H1 (cell line): Measurements from ENCODE around the gene S100G.

Experiments used
- CTCF ChIP-seq, 3 experiments: IDR thresholded peaks; 1 replicate in 2 of 3; 2 replicates in 1 of 3; pipeline versions ENCODE4 v1.5.1 to v1.6.1; 2011; ENCODE audit warnings: low read length in 3 of 3, mild to moderate bottlenecking in 3 of 3, inconsistent platforms in 2 of 3, low read depth in 1 of 3, moderate library complexity in 1 of 3; ENCODE audit not compliant: insufficient read depth in 1 of 3; ENCODE audit errors: control extremely low read depth in 1 of 3
- MAFK ChIP-seq: IDR thresholded peaks from 2 replicates; pipeline ENCODE4 v1.6.1; 2012; ENCODE audit warnings: low read depth, mild to moderate bottlenecking, improper control_type of control experiment, low read length

GRCh38 chrX:16649858-16650257 lies at the start of gene S100G:
- TF ChIP-seq CTCF (IDR thresholded peaks at IDR 0.05; ENCODE audit: control extremely low read depth in 1 of 3, insufficient read depth in 1 of 3, low read depth in 1 of 3, low read length in 3 of 3), result no peak
- TF ChIP-seq MAFK, result no peak
